NCI-H748 (cell line): ENCODE measurements around the gene ADCY3.

Experiments
- DNase-seq: peaks from one replicate; lab custom pipeline; 2025; ENCODE audit not compliant: unreplicated experiment; lab: John Stamatoyannopoulos, UW

ADCY3 gene

DNA sequence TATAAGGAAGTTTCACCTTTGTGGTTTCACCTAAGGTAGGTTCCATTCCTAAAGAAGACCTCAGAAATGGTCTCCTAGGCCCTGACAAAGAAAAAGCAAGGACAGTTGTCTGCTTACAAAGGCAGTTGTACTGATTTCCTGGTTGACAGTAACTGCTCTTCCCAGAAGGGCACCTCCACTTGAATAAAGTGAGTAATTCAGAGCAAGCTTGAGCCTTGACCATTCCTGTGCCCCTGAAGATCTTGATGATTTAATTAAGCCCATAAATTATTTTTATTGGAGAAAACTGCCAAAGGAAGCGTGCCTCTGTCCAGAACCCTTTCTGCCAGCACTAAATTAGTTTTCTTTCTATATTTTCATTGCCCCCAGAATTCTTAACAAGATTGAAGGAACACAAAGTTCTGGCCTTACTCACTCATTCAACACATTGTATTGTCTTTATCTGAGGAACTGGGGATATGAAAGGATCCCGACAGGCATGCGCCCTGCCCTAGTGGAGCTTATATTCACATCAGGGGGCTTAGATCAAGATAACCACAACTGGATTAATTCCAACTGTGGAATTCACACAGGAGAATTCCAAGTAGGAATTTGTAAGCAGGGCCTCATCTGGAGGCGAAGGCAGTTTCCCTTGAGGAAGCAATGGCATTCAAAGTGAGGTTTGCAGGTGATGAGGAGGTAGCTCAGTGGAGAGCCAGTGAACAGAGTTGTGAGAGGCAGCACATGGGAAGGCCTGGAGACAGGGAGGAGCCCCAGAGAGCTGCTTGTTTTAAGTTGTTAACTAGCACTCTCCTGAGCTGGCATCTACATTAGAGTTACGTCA, 148.1 kb downstream of the ADCY3 start:
- no peak for DNase-seq

- no peak for DNase-seq
Measured at GRCh38 chr2:24771061-24771460, 149.0 kb downstream of the ADCY3 start.
